Sigmoid colon (tissue), 7 donors: Measurements from ENCODE around the gene INSRR. TPM values are rescaled to one million over a fixed set of nuclear protein-coding genes. Genes with fewer than 3 reads are reported as not detected.

Experiments used
- DNase-seq: peaks from one replicate; pipeline ENCODE4 v3.0.0-alpha.2; 2019
- H3K27ac ChIP-seq, 4 donors: fragments of 200-600 bp; sonication (generic); one replicate each; pipeline ENCODE4 v1.5.1; 2016 to 2019; ENCODE audit warnings: mild to moderate bottlenecking in 1 of 4
- H3K27me3 ChIP-seq, 3 donors: fragments of 200-600 bp; sonication (generic); one replicate each; pipeline ENCODE4 v1.5.1; 2019; ENCODE audit warnings: mild to moderate bottlenecking in 1 of 3
- H3K36me3 ChIP-seq, 4 donors: fragments of 200-600 bp; sonication (generic); one replicate each; pipeline ENCODE4 v1.5.1; 2016 to 2019
- H3K4me1 ChIP-seq, 4 donors: fragments of 200-600 bp; sonication (generic); one replicate each; pipeline ENCODE4 v1.5.1; 2017 to 2019
- H3K4me3 ChIP-seq, 4 donors: fragments of 200-600 bp; sonication (generic); one replicate each; pipeline ENCODE4 v1.5.1; 2017 to 2019; ENCODE audit warnings: mild to moderate bottlenecking in 2 of 4, moderate library complexity in 1 of 4
- H3K9me3 ChIP-seq, 4 donors: fragments of 200-600 bp in 3 of 4; sonication (generic) in 3 of 4; one replicate each; pipeline versions ENCODE4 v1.5.1 to v1.6.1; 2013 to 2019
- CTCF ChIP-seq, 4 experiments: fragments of 450-650 bp in 3 of 4; fragments of 200-600 bp in 1 of 4; IDR thresholded peaks; one replicate each; pipeline ENCODE4 v1.5.1; 2016 to 2019; ENCODE audit warnings: antibody characterized with exemption in 4 of 4, mild to moderate bottlenecking in 3 of 4, moderate library complexity in 2 of 4
- EP300 ChIP-seq, 4 donors: sonication (generic); formaldehyde crosslinking; IDR thresholded peaks; one replicate each; pipeline ENCODE4 v1.6.1; 2017; ENCODE audit warnings: antibody characterized with exemption in 4 of 4
- POLR2A ChIP-seq, 2 donors: fragments of 450-650 bp; IDR thresholded peaks; one replicate each; pipeline ENCODE4 v1.6.1; 2016; ENCODE audit warnings: antibody characterized with exemption in 2 of 2, mild to moderate bottlenecking in 2 of 2, moderate library complexity in 2 of 2
- POLR2AphosphoS5 ChIP-seq, 4 donors: sonication (generic); formaldehyde crosslinking; IDR thresholded peaks; one replicate each; pipeline ENCODE4 v1.6.1; 2017; ENCODE audit warnings: antibody characterized with exemption in 4 of 4
- WGBS, 2 donors: extraction: QIAGEN DNeasy Blood & Tissue Kit; methylation state at CpG; one replicate each; pipeline ENCODE4 v1.1.7; 2013; 5-methylcytosine and 5-hydroxymethylcytosine counted together
- intact Hi-C: fragments of 100-400 bp; cut with DNase I; formaldehyde crosslinking; loops from one replicate; pipeline ENCODE4 v1.15.1; 2023
- polyA plus RNA-seq, 3 donors: library from polyadenylated mRNA; stranded (reverse); fragments of 200-250 nt; gene quantifications; one replicate each; pipeline ENCODE4 v1.2.3, GENCODE V29; 2013
- total RNA-seq, 4 donors: library from RNA; depleted of rRNA; stranded (reverse); fragments of >200 nt; gene quantifications; one replicate each; pipeline ENCODE4 v1.1.0, GENCODE V29; 2016
- donor health status: healthy with polysubstance abuse.
- donor health status: Bipolar disorder and iron deficiency.
- donor health status: healthy.

INSRR gene
- total and polyA plus RNA-seq, 7 donors: 0.06 TPM; not detected in 6

- TF ChIP-seq EP300 (IDR thresholded peaks at IDR 0.05): no peak
- no peak for TF ChIP-seq POLR2A (IDR thresholded peaks at IDR 0.05)
- TF ChIP-seq POLR2AphosphoS5 (IDR thresholded peaks at IDR 0.05): no peak
- TF ChIP-seq CTCF (IDR thresholded peaks at IDR 0.05): no peak
These were observed 2.6 kb downstream of the INSRR start for GRCh38 chr1:156856282-156856785.

GRCh38 chr1:156854634-156855033 is 4.3 kb downstream of the INSRR start:
- TF ChIP-seq EP300 (IDR thresholded peaks at IDR 0.05) (no peak), CTCF (IDR thresholded peaks at IDR 0.05) (no peak), POLR2A (IDR thresholded peaks at IDR 0.05) (no peak), POLR2AphosphoS5 (IDR thresholded peaks at IDR 0.05) (no peak)
- Histone ChIP-seq H3K4me3 (no peak overlapping the region), H3K4me1 (peaks cover 0 to 22% (median 14%) of the 10 kb centered on the region in 4 donors), H3K9me3 (no peaks in the 10 kb centered on the region), H3K36me3 (no peaks in the 10 kb centered on the region), H3K27ac (no peak overlapping the region), H3K27me3 (peaks cover 0 to 29% (median 26%) of the 10 kb centered on the region in 3 donors)
- WGBS, 2 donors: 57 to 67% methylated on average over 3 of the region's 3 CpGs
- DNase-seq: no peak
- intact Hi-C loops: no loop called here

More at GRCh38 chr1:156856282-156856785, 2.6 kb downstream of the INSRR start:
- no peaks in the 10 kb centered on the region for H3K36me3 ChIP-seq
- H3K9me3 ChIP-seq: no peaks in the 10 kb centered on the region
- intact Hi-C loops: no loop called here
- H3K4me3 ChIP-seq: no peak overlapping the region
- peaks cover 0 to 39% (median 31%) of the 10 kb centered on the region in 4 donors for H3K4me1 ChIP-seq
- 77 to 80% methylated on average over 3 of the region's 3 CpGs for WGBS, 2 donors
- no peak for DNase-seq
- H3K27ac ChIP-seq: no peak overlapping the region
- H3K27me3 ChIP-seq: peaks cover 14 to 43% (median 40%) of the 10 kb centered on the region in 3 donors

- WGBS, 2 donors: 94% methylated on average over 19 of the region's 19 CpGs
- Histone ChIP-seq H3K27me3 (peaks cover 3 to 29% (median 25%) of the 10 kb centered on the region in 3 donors), H3K27ac (no peak overlapping the region), H3K4me3 (no peak overlapping the region), H3K36me3 (no peaks in the 10 kb centered on the region), H3K4me1 (peaks cover 0 to 16% (median 6%) of the 10 kb centered on the region in 4 donors), H3K9me3 (no peaks in the 10 kb centered on the region)
- DNase-seq: no peak
- intact Hi-C loops: no loop called here
- TF ChIP-seq POLR2AphosphoS5 (IDR thresholded peaks at IDR 0.05) (no peak), POLR2A (IDR thresholded peaks at IDR 0.05) (no peak), CTCF (IDR thresholded peaks at IDR 0.05) (no peak), EP300 (IDR thresholded peaks at IDR 0.05) (no peak)
These were observed 5.2 kb downstream of the INSRR start for GRCh38 chr1:156853761-156854160.

GRCh38 chr1:156852418-156852874 is 6.5 kb downstream of the INSRR start:
- H3K9me3 ChIP-seq: no peaks in the 10 kb centered on the region
- H3K4me1 ChIP-seq: peaks cover 0 to 9% (median 3%) of the 10 kb centered on the region in 4 donors
- DNase-seq: peak; percentile 79
- intact Hi-C loops: no loop called here
- TF ChIP-seq POLR2AphosphoS5 (IDR thresholded peaks at IDR 0.05) (no peak), POLR2A (IDR thresholded peaks at IDR 0.05) (no peak), CTCF (IDR thresholded peaks at IDR 0.05) (no peak), EP300 (IDR thresholded peaks at IDR 0.05) (no peak)
- no peaks in the 10 kb centered on the region for H3K36me3 ChIP-seq
- WGBS, 2 donors: 13 to 51% methylated on average over 9 of the region's 9 CpGs
- H3K27me3 ChIP-seq: peaks cover 4 to 25% (median 23%) of the 10 kb centered on the region in 3 donors
- H3K4me3 ChIP-seq: no peak overlapping the region
- no peak overlapping the region for H3K27ac ChIP-seq
